COR-L47 (cell line): ENCODE measurements around the gene HES6.
"Not testable (repeated sequence)": the region's sequence is repeated elsewhere in the genome, so short reads cannot be mapped to it uniquely, and the experiment has no call there.

Experiments
- DNase-seq: peaks from one replicate; lab custom pipeline; 2025; lab: John Stamatoyannopoulos, UW

HES6 gene

GRCh38 chr2:238239863-238240756 lies at the start of gene HES6:
HES6 (minus strand) TSS chr2:238240038; CDS start chr2:238239905, 133 bp downstream.
- peak; percentile 75 for DNase-seq

GRCh38 chr2:238289574-238289973 lies 49.7 kb upstream of the HES6 start:
- no peak for DNase-seq

- peak; percentile 93 for DNase-seq
Observed at GRCh38 chr2:238288650-238289573, 49.1 kb upstream of the HES6 start.

DNA sequence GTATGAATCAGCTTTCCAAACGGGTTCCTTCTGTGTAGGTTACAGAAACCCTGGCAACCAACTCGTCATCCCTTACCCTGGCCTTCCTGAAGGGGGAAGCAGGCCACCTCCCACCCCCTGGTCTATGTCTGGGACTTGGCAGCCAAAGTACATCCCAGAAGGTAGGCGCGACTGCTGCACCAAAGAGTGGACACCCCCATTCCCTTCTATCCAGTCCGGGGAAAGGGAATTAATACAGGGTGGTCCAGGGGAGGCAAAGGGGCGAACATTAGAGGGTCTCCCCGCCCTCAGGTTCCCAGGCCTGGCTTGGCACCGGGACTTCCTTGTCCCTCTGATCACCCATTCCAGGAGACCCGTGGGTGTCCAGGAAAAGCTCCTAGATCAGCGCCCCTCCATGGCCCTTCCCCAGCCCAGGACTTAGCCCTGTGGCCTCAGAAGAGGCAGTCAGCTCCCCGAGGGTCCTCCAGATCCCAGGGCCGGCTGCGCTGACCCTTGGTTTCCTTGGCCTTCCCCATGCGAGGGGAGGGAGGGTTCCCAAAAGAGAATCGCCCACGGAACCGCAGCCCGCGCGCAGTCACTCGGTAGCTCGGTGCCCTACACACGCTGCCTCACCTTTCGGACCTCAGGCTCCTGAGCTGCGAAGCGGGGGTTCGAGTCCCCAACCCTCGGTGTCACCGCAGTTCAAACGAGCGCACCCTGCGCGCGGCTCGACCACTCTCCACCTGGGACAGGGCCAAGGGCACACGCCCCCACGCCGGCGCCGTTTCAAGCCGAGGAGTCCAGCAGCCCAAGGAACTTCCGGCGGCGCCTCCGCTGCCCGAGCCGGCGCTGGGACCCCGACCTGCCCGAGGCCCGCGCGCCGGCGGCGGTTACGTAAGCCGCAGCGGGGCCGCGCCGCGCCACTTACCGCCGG lies 48.2 kb upstream of the HES6 start, which contains the start of gene PER2:
PER2 (minus strand) TSS at position 874 of the 913 bp plus-strand sequence. CDS start 10,674 bp downstream, outside the sequence.
- DNase-seq: no peak

DNA sequence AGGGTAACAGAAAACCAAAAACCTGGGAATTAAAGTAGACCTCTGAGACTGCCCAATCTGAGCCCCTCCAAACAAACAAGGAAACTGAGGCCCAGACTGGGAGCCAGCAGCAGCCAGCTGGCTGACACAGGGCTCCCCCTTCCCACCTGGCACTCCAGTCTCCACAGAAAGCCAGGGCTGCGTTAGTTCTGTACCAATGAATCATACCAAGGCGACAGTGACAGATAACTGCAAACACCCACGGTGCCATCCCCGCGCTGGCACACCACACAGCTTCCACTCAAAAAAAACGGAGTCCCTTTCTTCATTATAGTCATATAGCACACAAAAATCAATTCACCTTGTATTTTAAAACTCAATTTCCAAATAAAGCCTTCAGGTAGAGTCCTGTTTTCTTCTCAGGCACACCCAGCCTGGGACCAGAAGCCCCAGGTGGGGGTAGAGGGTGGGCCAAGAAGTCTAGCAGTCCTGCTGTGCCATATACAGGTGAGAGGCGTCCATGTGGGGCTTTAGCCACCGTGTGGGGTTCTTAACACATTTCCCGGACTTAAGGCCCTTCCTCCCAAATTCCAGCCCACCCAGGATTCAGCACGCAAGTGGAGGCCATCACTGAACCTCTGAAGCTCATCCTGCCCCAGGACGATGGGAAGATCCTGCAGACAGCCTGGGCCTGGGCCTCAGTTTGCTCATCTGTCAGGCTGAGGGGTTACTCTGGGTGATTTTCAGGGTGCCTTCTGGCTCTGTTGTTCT lies 47.3 kb upstream of the HES6 start:
- DNase-seq: no peak

- no peak for DNase-seq
Observed at GRCh38 chr2:238286551-238286950, 46.7 kb upstream of the HES6 start.

GRCh38 chr2:238286095-238286494 lies 46.3 kb upstream of the HES6 start:
- no peak for DNase-seq

GRCh38 chr2:238285653-238286082 lies 45.8 kb upstream of the HES6 start:
- no peak for DNase-seq

DNA sequence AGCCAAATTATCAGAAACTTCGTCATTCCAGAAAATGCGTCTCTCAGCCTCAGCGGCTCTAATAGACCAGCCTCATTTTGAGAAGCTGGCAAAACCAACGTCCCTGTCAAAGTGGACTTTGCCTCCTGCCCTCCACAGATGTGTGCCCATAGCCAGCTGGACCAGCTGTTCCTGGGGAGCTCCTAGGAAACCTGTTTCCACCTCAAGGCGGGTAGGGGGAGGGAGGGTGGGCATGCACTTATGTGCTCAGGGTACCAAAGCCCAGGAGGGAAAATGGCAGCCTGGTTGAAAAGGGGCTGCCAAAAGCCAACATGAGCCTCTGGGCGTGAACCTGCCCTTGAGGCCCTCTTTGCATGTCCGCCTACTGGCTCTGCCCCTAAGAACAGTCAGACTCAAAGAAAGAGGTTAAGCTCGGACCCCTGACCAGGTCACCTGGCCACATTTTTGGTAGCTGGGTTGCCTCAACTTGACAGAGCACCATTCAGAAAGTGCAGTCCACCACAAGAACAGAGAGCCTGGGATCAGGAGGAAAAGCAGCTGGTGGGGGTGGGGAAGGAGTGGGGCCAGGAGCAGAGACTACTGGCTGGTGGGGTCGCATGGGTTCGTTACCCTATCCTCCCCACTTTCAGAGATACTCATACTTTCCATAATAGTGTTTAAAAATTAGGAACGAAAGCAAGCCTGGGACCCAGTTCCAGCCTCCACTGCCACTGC lies 45.1 kb upstream of the HES6 start:
- no peak for DNase-seq

DNA sequence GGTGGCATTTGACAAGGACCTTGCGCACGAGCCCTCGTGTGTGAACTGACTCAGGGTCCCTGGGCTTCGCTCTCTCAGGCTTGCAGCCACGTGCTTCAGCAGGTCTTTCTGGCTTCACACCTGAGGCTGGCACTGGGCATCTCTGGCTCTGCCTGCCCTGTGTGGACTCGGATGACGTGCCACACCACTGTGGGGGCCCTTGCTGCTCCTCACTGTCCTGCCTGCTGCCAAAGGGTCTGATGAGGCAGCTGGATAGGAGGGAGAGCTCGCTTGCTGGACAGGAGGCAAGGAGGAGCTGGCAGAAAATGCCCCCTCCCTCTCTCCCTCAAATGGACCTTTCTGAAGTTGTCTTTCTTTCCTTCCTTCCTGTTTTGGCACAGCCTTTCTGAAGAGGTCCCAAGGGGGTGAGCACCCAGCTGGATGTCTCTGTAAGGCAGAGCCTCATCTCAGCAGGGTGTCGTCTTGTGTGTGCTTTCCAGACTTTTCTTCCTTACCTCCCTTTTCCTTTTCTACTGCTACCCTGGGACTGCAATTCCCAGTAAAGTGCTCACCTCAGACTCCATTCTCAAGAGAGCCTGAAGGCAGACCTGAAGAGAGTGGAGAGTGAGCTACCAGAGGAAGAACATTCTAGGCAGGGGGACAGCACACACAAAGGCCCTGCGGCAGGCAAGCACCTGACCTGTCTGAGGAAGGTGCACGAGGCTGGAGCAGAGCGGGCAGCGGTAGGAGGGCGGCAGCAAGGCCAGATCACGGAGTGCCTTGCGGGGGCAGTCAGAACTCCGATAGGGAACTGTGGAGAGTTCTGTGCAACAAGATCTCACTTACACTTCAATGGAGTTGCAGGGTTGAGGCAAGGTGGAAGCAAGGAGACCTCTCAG lies 43.3 kb upstream of the HES6 start:
- no peak for DNase-seq

DNA sequence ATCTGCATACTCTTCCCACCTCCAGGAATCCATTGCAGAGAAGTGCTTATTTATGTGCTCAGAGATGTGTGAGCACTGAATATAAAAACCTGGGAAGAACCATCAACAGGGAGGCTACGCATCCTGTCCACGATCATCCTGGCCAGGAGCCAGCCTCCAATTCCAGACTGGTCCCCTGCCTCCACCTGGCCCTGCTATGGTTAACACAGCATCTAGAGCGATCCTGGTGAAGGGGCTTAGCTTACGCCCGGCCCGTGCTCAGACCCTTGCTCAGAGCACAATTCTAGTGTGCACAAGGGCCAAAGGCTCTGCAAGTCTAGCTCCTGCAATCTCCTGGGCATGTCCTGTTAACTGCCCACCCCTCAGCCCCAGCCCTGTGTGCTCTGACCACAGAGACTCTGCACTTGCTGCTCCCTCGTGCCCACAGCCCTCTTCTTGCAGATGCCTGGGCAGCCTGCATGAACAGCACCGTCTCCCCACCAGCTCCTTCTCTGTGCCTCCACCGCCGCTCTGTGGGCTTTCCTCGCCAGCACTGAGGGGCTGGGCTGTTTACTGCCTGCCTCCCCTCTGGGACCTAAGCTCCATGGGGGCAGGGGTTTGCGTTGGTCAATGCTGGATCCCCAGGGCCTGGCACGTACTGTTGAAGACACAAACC lies 42.1 kb upstream of the HES6 start:
- DNase-seq: no peak

GRCh38 chr2:238280083-238280825 lies 40.4 kb upstream of the HES6 start:
- no peak for DNase-seq

- DNase-seq: no peak
Observed at GRCh38 chr2:238279324-238279682, 39.5 kb upstream of the HES6 start.

DNA sequence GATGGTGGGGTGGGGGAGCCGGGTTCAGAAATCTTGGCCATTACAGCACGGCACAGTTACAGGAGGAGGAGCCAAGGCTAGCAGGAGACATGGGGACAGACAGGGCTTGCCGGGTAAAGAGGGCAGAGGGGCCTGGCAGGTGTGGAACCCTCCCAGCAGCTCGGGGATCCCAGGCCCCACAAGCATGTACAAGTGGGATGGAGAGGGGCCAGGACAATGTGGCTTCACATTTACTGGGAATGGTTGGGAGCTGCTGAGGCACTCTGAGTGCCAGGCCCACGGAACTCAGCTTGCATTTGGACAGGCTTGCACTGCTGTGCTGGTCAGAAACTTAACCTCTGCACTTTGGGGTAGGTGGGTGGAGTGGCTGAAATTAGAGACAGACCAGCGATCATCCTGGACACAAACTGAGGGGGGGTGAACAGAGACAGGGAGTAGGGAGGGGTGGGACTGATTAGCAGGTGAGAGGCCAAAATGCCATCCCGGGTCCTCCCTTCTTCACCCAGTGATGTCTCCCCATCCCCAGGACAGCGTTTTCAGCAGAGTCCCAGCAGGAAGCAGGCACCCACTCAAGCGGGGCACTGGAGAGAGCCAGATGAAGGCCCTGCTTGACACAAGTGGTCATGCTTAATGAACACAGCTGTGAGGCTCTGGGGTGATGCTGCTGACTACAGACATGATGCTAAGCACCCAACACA lies 38.9 kb upstream of the HES6 start:
- DNase-seq: no peak

- no peak for DNase-seq
Observed at GRCh38 chr2:238277695-238278094, 37.9 kb upstream of the HES6 start.

GRCh38 chr2:238274152-238274865 lies 34.5 kb upstream of the HES6 start:
- DNase-seq: no peak

DNA sequence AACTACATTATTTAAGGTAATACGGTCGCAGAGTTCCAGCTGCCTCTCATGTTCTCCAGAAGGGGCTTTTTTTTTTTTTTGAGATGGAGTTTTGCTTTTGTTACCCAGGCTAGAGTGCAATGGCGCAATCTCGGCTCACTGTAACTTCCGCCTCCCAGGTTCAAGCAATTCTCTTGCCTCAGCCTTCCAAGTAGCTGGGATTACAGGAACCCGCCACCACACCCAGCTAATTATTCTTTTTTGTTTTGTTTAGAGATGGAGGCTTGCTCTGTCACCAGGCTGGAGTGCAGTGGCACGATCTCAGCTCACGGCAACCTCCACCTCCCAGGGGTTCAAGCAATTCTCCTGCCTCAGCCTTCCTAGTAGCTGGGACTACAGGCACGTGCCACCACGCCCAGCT lies 33.6 kb upstream of the HES6 start:
- not testable (repeated sequence) for DNase-seq
